DMS79 treated with DMSO at 0.1 percent for 48 hours (cell line): Measurements from ENCODE around the gene COG2.
"Not testable (repeated sequence)": the region's sequence is repeated elsewhere in the genome, so short reads cannot be mapped to it uniquely, and the experiment has no call there.

Experiments
- DNase-seq: peaks from one replicate; lab custom pipeline; 2025; lab: John Stamatoyannopoulos, UW

Gene COG2

DNA sequence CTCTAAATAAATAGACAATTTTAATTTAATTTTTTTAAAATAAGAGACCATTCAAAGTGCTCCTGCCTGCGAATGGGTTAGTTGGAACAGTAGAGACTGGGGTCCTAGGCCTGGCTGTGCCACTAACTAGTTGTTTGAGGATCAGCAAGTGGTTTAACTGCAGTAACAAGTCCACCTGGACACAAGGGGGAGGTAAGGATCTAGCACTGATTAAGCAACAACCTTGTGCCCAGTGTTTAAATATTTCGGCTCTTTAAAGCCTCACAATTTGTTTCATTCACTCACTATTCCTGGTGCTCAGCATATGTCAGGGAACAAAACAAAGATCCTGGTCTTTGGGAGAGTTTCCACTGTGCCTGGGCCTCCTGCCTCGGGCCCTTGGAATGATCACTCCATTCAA lies 73.2 kb downstream of the COG2 start:
- DNase-seq, result no peak

- DNase-seq, result not testable (repeated sequence)
Measured at GRCh38 chr1:230716453-230716852, 74.2 kb downstream of the COG2 start.

- DNase-seq, result no peak
Measured at GRCh38 chr1:230717251-230717650, 75.0 kb downstream of the COG2 start.

- DNase-seq, result not testable (repeated sequence)
Measured at GRCh38 chr1:230721849-230722522, 79.7 kb downstream of the COG2 start.

DNA sequence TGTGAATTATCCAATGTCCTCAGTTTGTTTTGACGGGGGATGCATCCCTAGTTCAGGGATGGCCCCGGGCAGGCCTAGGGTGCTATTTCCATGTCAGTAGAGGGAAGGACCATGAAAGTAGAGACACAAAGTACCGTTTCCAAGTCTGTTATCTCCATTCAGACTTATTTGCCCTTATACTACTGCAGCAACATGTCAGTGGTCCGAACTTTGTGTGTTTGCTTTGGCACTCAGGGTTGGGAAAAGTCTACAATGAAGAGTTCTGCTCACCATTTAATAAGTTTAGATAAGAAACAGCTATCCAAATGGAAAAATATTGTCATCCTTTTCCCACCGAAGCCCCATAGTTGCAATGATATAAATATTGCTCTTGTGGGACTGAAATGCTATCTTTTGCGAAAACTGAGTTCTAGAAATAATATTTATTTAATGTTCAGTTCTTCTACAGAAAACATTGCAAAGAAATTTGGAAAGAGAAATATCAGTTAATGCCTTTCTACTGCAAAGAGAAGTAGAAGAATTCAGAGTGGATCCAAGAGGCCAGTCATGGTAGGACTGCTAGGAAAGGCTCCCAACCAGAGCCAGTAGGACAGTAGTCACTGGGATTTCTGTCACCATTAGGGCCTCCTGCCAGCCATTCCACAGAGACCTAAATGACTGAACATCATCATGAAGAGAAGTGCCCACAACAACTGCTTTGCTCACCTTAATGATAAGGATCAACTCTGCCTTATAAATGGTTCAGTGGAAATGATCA lies 83.2 kb downstream of the COG2 start:
- no peak for DNase-seq

- no peak for DNase-seq
Measured at GRCh38 chr1:230728710-230729392, 86.6 kb downstream of the COG2 start.

DNA sequence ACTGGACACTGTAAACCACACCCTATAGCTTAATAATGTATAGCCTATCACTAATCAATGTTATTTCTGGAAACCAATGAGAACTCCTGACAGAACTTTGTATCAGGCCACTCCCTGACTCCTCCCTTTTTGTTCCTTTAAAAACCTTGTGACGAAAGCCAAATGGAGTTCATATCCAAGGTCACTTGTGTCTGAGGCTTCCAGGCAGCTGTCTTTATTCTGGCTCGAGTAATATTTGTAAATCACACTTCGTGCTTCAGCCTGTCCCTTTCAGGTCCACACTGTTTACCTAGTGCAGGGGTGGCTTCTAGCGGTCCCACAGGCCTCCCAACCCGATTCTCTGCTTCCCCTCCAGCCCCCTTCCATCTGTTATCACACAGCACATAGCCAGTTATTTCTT lies 88.7 kb downstream of the COG2 start:
- no peak for DNase-seq

GRCh38 chr1:230735447-230735846 lies 93.2 kb downstream of the COG2 start:
- no peak for DNase-seq

- DNase-seq, result no peak
Measured at GRCh38 chr1:230737622-230738262, 95.5 kb downstream of the COG2 start.

- DNase-seq, result no peak
Measured at GRCh38 chr1:230739564-230740290, 97.4 kb downstream of the COG2 start.
